Panc1 (cell line): Measurements from ENCODE around the gene CCDC180.

Experiments
- CTCF ChIP-seq: fragments of 450-650 bp; IDR thresholded peaks from 2 replicates; pipeline ENCODE4 v1.5.1; 2017; ENCODE audit warnings: mild to moderate bottlenecking
- POLR2AphosphoS5 ChIP-seq: IDR thresholded peaks from 2 replicates; pipeline ENCODE4 v1.6.1; 2012; ENCODE audit warnings: mild to moderate bottlenecking, low read depth, low read length, moderate library complexity
- REST ChIP-seq, 2 experiments: IDR thresholded peaks; 2 replicates each; pipeline ENCODE4 v1.6.1; 2011 to 2012; ENCODE audit warnings: low read depth in 2 of 2, control low read depth in 1 of 2, low read length in 1 of 2, mild to moderate bottlenecking in 1 of 2, moderate library complexity in 1 of 2; ENCODE audit not compliant: insufficient read depth in 1 of 2

- TF ChIP-seq CTCF (no peak), REST (IDR thresholded peaks at IDR 0.05; ENCODE audit: insufficient read depth in 1 of 2, low read depth in 2 of 2, low read length in 1 of 2) (no peak), POLR2AphosphoS5 (no peak)
Observed at GRCh38 chr9:97354637-97355036, 47.2 kb downstream of the CCDC180 start.
